ENCODE measurements around the gene TTLL8. TPM values are rescaled to one million over a fixed set of nuclear protein-coding genes. Genes with fewer than 3 reads are reported as not detected.

Gene TTLL8
- total RNA-seq, 4 donors from 2014 or later: not detected

GRCh38 chr22:49997251-49997599 lies 60.9 kb downstream of the TTLL8 start:
- Histone ChIP-seq H3K36me3 (no peaks in the 10 kb centered on the region), H3K27ac (peak overlapping the region; percentile 19 to 58 (median 48)), H3K4me1 (peaks cover 6 to 29% (median 20%) of the 10 kb centered on the region in 4 donors), H3K4me3 (no peak overlapping the region), H3K9me3 (no peaks in the 10 kb centered on the region), H3K27me3 (peaks cover 12% of the 10 kb centered on the region)
- TF ChIP-seq POLR2AphosphoS5 (IDR thresholded peaks at IDR 0.05): peak in 1 of 3 donors; percentile 48
- TF ChIP-seq, protein P1, sequence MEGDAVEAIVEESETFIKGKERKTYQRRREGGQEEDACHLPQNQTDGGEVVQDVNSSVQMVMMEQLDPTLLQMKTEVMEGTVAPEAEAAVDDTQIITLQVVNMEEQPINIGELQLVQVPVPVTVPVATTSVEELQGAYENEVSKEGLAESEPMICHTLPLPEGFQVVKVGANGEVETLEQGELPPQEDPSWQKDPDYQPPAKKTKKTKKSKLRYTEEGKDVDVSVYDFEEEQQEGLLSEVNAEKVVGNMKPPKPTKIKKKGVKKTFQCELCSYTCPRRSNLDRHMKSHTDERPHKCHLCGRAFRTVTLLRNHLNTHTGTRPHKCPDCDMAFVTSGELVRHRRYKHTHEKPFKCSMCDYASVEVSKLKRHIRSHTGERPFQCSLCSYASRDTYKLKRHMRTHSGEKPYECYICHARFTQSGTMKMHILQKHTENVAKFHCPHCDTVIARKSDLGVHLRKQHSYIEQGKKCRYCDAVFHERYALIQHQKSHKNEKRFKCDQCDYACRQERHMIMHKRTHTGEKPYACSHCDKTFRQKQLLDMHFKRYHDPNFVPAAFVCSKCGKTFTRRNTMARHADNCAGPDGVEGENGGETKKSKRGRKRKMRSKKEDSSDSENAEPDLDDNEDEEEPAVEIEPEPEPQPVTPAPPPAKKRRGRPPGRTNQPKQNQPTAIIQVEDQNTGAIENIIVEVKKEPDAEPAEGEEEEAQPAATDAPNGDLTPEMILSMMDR (IDR thresholded peaks at IDR 0.05): no peak
- peak; percentile 1 for TF ChIP-seq POLR2A (IDR thresholded peaks at IDR 0.05)
- peak; percentile 82 for DNase-seq
- WGBS, 2 donors (ENCODE audit: low coverage in 1 of 2): 50 to 59% methylated on average over 2 to 11 of the region's 12 CpGs
- intact Hi-C loops (cut with DNase I; ENCODE audit: low total_unique reads): no loop called here
- in situ Hi-C loops (cut with MboI; ENCODE audit: low pct_ligation_motif_present in 1 of 4, low pct_unique_long_range_greater_than_20kb in 1 of 4, low sequenced_read_pairs in 3 of 4): no loop called here

DNA sequence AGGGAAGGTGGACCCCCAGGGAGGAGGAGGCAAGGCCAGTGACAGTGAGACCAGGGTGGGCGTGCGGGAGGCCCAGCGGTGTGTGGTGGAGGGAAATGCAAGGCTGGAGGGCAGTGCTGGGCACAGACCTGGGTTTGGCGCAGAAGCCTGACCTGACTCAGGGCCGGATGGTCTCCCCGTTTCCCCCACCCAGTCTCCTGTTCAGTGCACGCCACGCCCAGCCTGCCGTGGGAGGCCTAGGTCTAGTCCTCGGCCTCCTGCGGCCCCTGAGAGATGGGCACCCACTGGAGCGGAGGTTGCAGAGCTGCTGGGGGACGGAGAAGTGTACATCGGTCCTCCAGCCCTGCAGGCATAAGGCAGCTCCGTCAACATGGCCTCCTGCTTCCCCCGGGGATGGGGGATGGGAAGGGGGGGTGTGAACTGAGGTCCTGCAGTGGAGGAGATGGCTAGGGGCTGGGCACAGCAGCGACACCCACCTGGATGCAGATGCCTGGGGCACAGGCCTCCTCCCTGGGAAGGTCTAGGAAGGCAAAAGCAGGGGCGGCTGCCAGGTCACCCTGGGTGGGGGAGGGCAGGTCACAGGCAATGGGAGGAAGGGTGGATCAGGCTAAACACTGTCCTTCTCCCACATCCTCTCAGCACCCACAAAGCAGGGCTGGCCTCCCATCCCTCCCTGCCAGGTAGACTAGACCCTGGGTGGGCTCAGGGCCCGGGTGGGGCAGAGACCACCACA lies 61.4 kb downstream of the TTLL8 start:
- in situ Hi-C loops (cut with MboI; ENCODE audit: low pct_ligation_motif_present in 1 of 4, low pct_unique_long_range_greater_than_20kb in 1 of 4, low sequenced_read_pairs in 3 of 4): no loop called here
- TF ChIP-seq EP300 (IDR thresholded peaks at IDR 0.05; ENCODE audit: low read depth) (no peak), POLR2A (IDR thresholded peaks at IDR 0.05) (peak; percentile 45)
- Histone ChIP-seq H3K4me3 (no peak overlapping the region), H3K36me3 (no peaks in the 10 kb centered on the region), H3K4me1 (peaks cover 6 to 29% (median 20%) of the 10 kb centered on the region in 4 donors), H3K27ac (peak overlapping the region; percentile 19 to 58 (median 48)), H3K27me3 (peaks cover 12% of the 10 kb centered on the region), H3K9me3 (peaks cover 0 to 2% of the 10 kb centered on the region in 2 donors)
- intact Hi-C loops (cut with DNase I; ENCODE audit: low total_unique reads): no loop called here
- 72% methylated on average over 15 of the region's 19 CpGs; no CpG with 5 or more reads in 1 of the 2 donors for WGBS, 2 donors (ENCODE audit: low coverage in 1 of 2)
- peak; percentile 11 for DNase-seq

GRCh38 chr22:49996119-49996517 lies 62.0 kb downstream of the TTLL8 start:
- Histone ChIP-seq H3K4me3 (no peak overlapping the region), H3K4me1 (peaks cover 6 to 29% (median 20%) of the 10 kb centered on the region in 4 donors), H3K27me3 (peaks cover 12% of the 10 kb centered on the region), H3K27ac (peak overlapping the region in 2 of 4 donors; percentile 56 to 58), H3K36me3 (no peaks in the 10 kb centered on the region), H3K9me3 (peaks cover 4 to 7% of the 10 kb centered on the region in 2 donors)
- WGBS, 2 donors (ENCODE audit: low coverage in 1 of 2): 40% methylated on average over 3 of the region's 4 CpGs; no CpG with 5 or more reads in 1 of the 2 donors
- DNase-seq: peak; percentile 70
- TF ChIP-seq POLR2A (IDR thresholded peaks at IDR 0.05): no peak
- no peak for TF ChIP-seq EP300 (IDR thresholded peaks at IDR 0.05; ENCODE audit: low read depth)
- no peak for TF ChIP-seq POLR2AphosphoS5 (IDR thresholded peaks at IDR 0.05)
- TF ChIP-seq, protein P1 (IDR thresholded peaks at IDR 0.05): no peak
- intact Hi-C loops (cut with DNase I; ENCODE audit: low total_unique reads) (no loop called here), in situ Hi-C loops (cut with MboI; ENCODE audit: low pct_ligation_motif_present in 1 of 4, low pct_unique_long_range_greater_than_20kb in 1 of 4, low sequenced_read_pairs in 3 of 4) (no loop called here)

DNA sequence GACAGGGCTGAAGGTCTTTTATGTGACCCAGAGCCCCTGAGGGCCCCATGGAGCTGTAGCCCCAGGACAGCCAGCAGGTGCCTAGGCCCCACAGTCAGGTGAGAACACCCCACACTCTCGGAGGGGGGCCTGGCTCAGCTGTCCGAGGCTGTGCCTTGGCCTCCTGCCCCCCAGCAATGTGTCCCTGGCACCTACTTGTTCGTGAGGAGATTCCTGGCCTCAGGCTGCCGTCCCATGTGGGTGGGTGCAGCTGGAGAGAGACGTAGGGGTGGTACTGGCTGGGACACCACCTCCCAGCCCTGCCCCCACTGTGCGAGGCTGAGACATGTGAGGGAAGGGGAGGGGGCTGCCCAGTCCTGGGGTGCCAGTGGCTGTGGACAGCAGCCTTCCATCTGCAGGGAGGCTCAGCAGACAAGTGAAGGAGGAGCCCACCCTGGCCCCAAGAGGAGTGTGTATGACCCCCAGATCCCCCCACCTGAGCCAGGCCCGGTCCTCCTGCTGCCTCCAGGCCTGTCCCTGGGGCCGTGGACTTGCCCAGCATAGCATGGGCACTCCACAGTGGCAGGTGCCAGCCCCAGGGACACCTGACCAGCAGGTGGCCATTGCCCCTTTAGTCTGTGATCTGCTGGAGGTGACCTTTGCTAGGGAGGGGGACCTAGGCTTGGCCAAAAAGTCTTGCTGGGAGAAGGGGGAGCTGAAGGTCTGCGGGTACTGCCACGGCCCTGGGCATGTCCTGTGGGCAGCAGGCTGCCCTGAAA lies 62.6 kb downstream of the TTLL8 start:
- peaks cover 6 to 29% (median 20%) of the 10 kb centered on the region in 4 donors for H3K4me1 ChIP-seq
- DNase-seq: peak; percentile 6
- intact Hi-C loops (cut with DNase I; ENCODE audit: low total_unique reads): no loop called here
- no peak for TF ChIP-seq EP300 (IDR thresholded peaks at IDR 0.05; ENCODE audit: low read depth)
- TF ChIP-seq, protein P1 (IDR thresholded peaks at IDR 0.05): peak in 1 of 5 experiments; percentile 10
- H3K36me3 ChIP-seq: no peaks in the 10 kb centered on the region
- H3K27me3 ChIP-seq: peaks cover 9% of the 10 kb centered on the region
- H3K4me3 ChIP-seq: no peak overlapping the region
- no peak overlapping the region for H3K27ac ChIP-seq
- H3K9me3 ChIP-seq: peaks cover 6 to 11% of the 10 kb centered on the region in 2 donors
- in situ Hi-C loops (cut with MboI; ENCODE audit: low pct_ligation_motif_present in 1 of 4, low pct_unique_long_range_greater_than_20kb in 1 of 4, low sequenced_read_pairs in 3 of 4): no loop called here
- WGBS, 2 donors (ENCODE audit: low coverage in 1 of 2): 80% methylated on average over 7 of the region's 10 CpGs; no CpG with 5 or more reads in 1 of the 2 donors
